HepG2 (cell line): ENCODE measurements around the gene TEX261. TPM values are rescaled to one million over a fixed set of nuclear protein-coding genes. Genes with fewer than 3 reads are reported as not detected.

Experiments
- ATAD3A ChIP-seq: sonication (generic); formaldehyde crosslinking; IDR thresholded peaks from 2 replicates; pipeline ENCODE4 v1.4.0; 2020; ENCODE audit warnings: missing genetic modification reagents
- ATF7-NPFF ChIP-seq: sonication (generic); formaldehyde crosslinking; IDR thresholded peaks from 2 replicates; pipeline ENCODE4 v1.8.1; 2023; ENCODE audit warnings: mild to moderate bottlenecking, low read depth, missing genetic modification reagents, moderate library complexity
- CCAR2 ChIP-seq: fragments of 200-400 bp; formaldehyde crosslinking; optimal IDR thresholded peaks from 2 replicates; pipeline ENCODE3; 2018; ENCODE audit warnings: low read depth, mild to moderate bottlenecking, low read length, moderate library complexity
- CCDC6 ChIP-seq: sonication (generic); formaldehyde crosslinking; IDR thresholded peaks from 2 replicates; pipeline ENCODE4 v1.8.1; 2022; ENCODE audit warnings: mild to moderate bottlenecking, missing genetic modification reagents, moderate library complexity
- CENPBD1 ChIP-seq: sonication (generic); formaldehyde crosslinking; IDR thresholded peaks from 2 replicates; pipeline ENCODE4 v1.8.0; 2022; ENCODE audit warnings: missing genetic modification reagents, low read depth, mild to moderate bottlenecking, borderline replicate concordance
- HMG20B ChIP-seq: conservative IDR thresholded peaks from 2 replicates; pipeline ENCODE4 v1.6.1; 2016; ENCODE audit warnings: missing genetic modification reagents, missing compliant biosample characterization
- IKZF4 ChIP-seq: sonication (generic); formaldehyde crosslinking; IDR thresholded peaks from 2 replicates; pipeline ENCODE4 v1.5.1; 2020; ENCODE audit warnings: borderline replicate concordance, mild to moderate bottlenecking, low read depth, missing genetic modification reagents; ENCODE audit errors: not compliant biosample characterization
- MAFK ChIP-seq, 2 experiments: IDR thresholded peaks in 1 of 2; conservative IDR thresholded peaks in 1 of 2; 2 replicates each; pipeline ENCODE4 v1.6.1; 2011; ENCODE audit warnings: improper control_type of control experiment in 2 of 2, low read length in 2 of 2
- MXD1 ChIP-seq: sonication (generic); formaldehyde crosslinking; IDR thresholded peaks from 2 replicates; pipeline ENCODE4 v1.4.0; 2020; ENCODE audit warnings: mild to moderate bottlenecking, missing genetic modification reagents
- RNF2 ChIP-seq: fragments of 450-650 bp; conservative IDR thresholded peaks from 2 replicates; pipeline ENCODE4 v1.6.1; 2016; ENCODE audit warnings: low read depth
- RXRB ChIP-seq: IDR thresholded peaks from 2 replicates; pipeline ENCODE4 v1.6.1; 2016; ENCODE audit warnings: borderline replicate concordance, missing genetic modification reagents, missing compliant biosample characterization
- TFDP2 ChIP-seq: sonication (generic); formaldehyde crosslinking; IDR thresholded peaks from 2 replicates; pipeline ENCODE4 v1.4.0; 2020; ENCODE audit warnings: missing genetic modification reagents
- THAP8 ChIP-seq: sonication (generic); formaldehyde crosslinking; IDR thresholded peaks from 2 replicates; pipeline ENCODE4 v1.5.1; 2020; ENCODE audit warnings: missing genetic modification reagents, mild to moderate bottlenecking, borderline replicate concordance
- ZBTB42 ChIP-seq: sonication (generic); formaldehyde crosslinking; IDR thresholded peaks from 2 replicates; pipeline ENCODE4 v1.5.0; 2020; ENCODE audit warnings: mild to moderate bottlenecking, missing genetic modification reagents
- ZNF232 ChIP-seq: sonication (generic); formaldehyde crosslinking; IDR thresholded peaks from 2 replicates; pipeline ENCODE4 v1.4.0; 2020; ENCODE audit warnings: missing genetic modification reagents, borderline replicate concordance
- ZNF235 ChIP-seq: sonication (generic); formaldehyde crosslinking; IDR thresholded peaks from 2 replicates; pipeline ENCODE4 v1.8.1; 2023; ENCODE audit warnings: mild to moderate bottlenecking, missing genetic modification reagents, borderline replicate concordance
- ZNF589 ChIP-seq: sonication (generic); formaldehyde crosslinking; conservative IDR thresholded peaks from 2 replicates; pipeline ENCODE4 v1.8.0; 2022; ENCODE audit warnings: mild to moderate bottlenecking, moderate library complexity, missing genetic modification reagents
- ZNF724P ChIP-seq: sonication (generic); formaldehyde crosslinking; IDR thresholded peaks from 2 replicates; pipeline ENCODE4 v1.8.0; 2022; ENCODE audit warnings: missing genetic modification reagents, borderline replicate concordance
- ZNF749 ChIP-seq: sonication (generic); formaldehyde crosslinking; IDR thresholded peaks from 2 replicates; pipeline ENCODE4 v1.8.0; 2022; ENCODE audit warnings: mild to moderate bottlenecking, missing genetic modification reagents, moderate library complexity, borderline replicate concordance
- ZNF766 ChIP-seq: sonication (generic); formaldehyde crosslinking; IDR thresholded peaks from 2 replicates; pipeline ENCODE4 v1.5.0; 2020; ENCODE audit warnings: missing genetic modification reagents, borderline replicate concordance
- ZNF772 ChIP-seq: sonication (generic); formaldehyde crosslinking; IDR thresholded peaks from 2 replicates; pipeline ENCODE4 v1.5.0; 2020; ENCODE audit warnings: mild to moderate bottlenecking, missing genetic modification reagents
- ZNF800 ChIP-seq: sonication (generic); formaldehyde crosslinking; IDR thresholded peaks from 2 replicates; pipeline ENCODE4 v1.4.0; 2020; ENCODE audit warnings: missing genetic modification reagents
- ZNF841 ChIP-seq: sonication (generic); formaldehyde crosslinking; IDR thresholded peaks from 2 replicates; pipeline ENCODE4 v1.8.1; 2023; ENCODE audit warnings: missing genetic modification reagents, borderline replicate concordance
- ZSCAN29 ChIP-seq: sonication (generic); formaldehyde crosslinking; conservative IDR thresholded peaks from 2 replicates; pipeline ENCODE4 v1.4.0; 2020; ENCODE audit warnings: mild to moderate bottlenecking, missing genetic modification reagents
- polyA plus RNA-seq, 8 experiments: library from polyadenylated mRNA; depleted of rRNA in 3 of 8; stranded (reverse) in 7 of 8; unstranded in 1 of 8; fragments of >200 nt; fragmentation: Illumina TruSeq in 4 of 8; extraction: Trizol in 4 of 8; gene quantifications; 2 replicates each; pipeline versions ENCODE4 v1.2.1 to v1.2.3, GENCODE V29; 2011 to 2016; ENCODE audit warnings: low read depth in 4 of 8, missing spikeins in 1 of 8, mixed read lengths in 1 of 8; ENCODE audit not compliant: insufficient read depth in 1 of 8
- total RNA-seq, 5 experiments: library from RNA; depleted of rRNA; stranded (reverse); fragments of >200 nt; fragmentation: Illumina TruSeq; extraction: Trizol; gene quantifications; 2 replicates each; pipeline ENCODE4 v1.2.3, GENCODE V29; 2016; ENCODE audit warnings: low read depth in 1 of 5

The TEX261 gene
- total and polyA plus RNA-seq, 2 of the 13 experiments (the other 11 are each of a cell fraction or from before 2014, with no cell fraction given): 43.8 to 78.7 TPM

- TF ChIP-seq THAP8 (CRISPR knock-in tag): no peak
- no peak for TF ChIP-seq ZNF841 (CRISPR knock-in tag)
- 0 out of 2 replicates have a peak, but pooled peaks have one; percentile 33 for TF ChIP-seq ATF7-NPFF (CRISPR knock-in tag)
- peak; percentile 75; the same call in 1 of the 2 replicates for TF ChIP-seq ZNF235
- TF ChIP-seq ZNF724P (CRISPR knock-in tag): no peak; the same call in 1 of the 2 replicates
- TF ChIP-seq CCAR2: no peak
- TF ChIP-seq RXRB: peak; percentile 50; the same call in 1 of the 2 replicates
- 0 out of 2 replicates have a peak, but pooled peaks have one; percentile 44 for TF ChIP-seq HMG20B
- no peak for TF ChIP-seq ZNF766 (CRISPR knock-in tag)
- TF ChIP-seq MAFK (conservative IDR thresholded peaks at IDR 0.05 in 1 of 2, IDR thresholded peaks at IDR 0.05 in 1 of 2; ENCODE audit: low read length in 2 of 2): no peak
- TF ChIP-seq CCDC6 (CRISPR knock-in tag): peak; percentile 51; the same call in 1 of the 2 replicates
- no peak; the same call in 1 of the 2 replicates for TF ChIP-seq TFDP2 (CRISPR knock-in tag)
- no peak for TF ChIP-seq RNF2
- TF ChIP-seq ZNF800: 0 out of 2 replicates have a peak, but pooled peaks have one; percentile 52
- TF ChIP-seq ZNF749 (CRISPR knock-in tag): no peak
- 0 out of 2 replicates have a peak, but pooled peaks have one; percentile 53 for TF ChIP-seq MXD1 (CRISPR knock-in tag)
- no peak for TF ChIP-seq CENPBD1
- 0 out of 2 replicates have a peak, but pooled peaks have one; percentile 77 for TF ChIP-seq ZBTB42 (CRISPR knock-in tag)
- TF ChIP-seq ZNF772 (CRISPR knock-in tag): 0 out of 2 replicates have a peak, but pooled peaks have one; percentile 17
- no peak for TF ChIP-seq ZNF232 (CRISPR knock-in tag)
- no peak for TF ChIP-seq ZSCAN29 (CRISPR knock-in tag)
- no peak for TF ChIP-seq IKZF4
- TF ChIP-seq ZNF589 (CRISPR knock-in tag): no peak
- no peak for TF ChIP-seq ATAD3A (CRISPR knock-in tag)
Measured at GRCh38 chr2:71000780-71001591, 6.3 kb upstream of the TEX261 start (continued).
